Chondrocyte (in vitro differentiated cells): ENCODE data around the gene ANKH. TPM values are rescaled to one million over a fixed set of nuclear protein-coding genes. Genes with fewer than 3 reads are reported as not detected.

ENCODE experiments used
- DNase-seq: peaks from one replicate; pipeline ENCODE4 v3.0.0; 2021; ENCODE audit warnings: mixed read lengths, low spot score
- H3K27ac Mint-ChIP-seq: one replicate; pipeline ENCODE4 v1.8.0; 2021; ENCODE audit warnings: mild to moderate bottlenecking, moderate library complexity, mixed read lengths; ENCODE audit not compliant: unreplicated experiment
- H3K27me3 Mint-ChIP-seq: 2 replicates; pipeline ENCODE4 v1.8.0; 2021; ENCODE audit warnings: low read depth, mixed read lengths
- H3K36me3 Mint-ChIP-seq: 2 replicates; pipeline ENCODE4 v1.8.0; 2021; ENCODE audit warnings: low read depth, mixed read lengths
- H3K4me1 Mint-ChIP-seq: 2 replicates; pipeline ENCODE4 v1.8.0; 2021; ENCODE audit warnings: low read depth, mild to moderate bottlenecking, mixed read lengths
- H3K4me3 Mint-ChIP-seq: one replicate; pipeline ENCODE4 v1.8.0; 2021; ENCODE audit warnings: mild to moderate bottlenecking, moderate library complexity, mixed read lengths; ENCODE audit not compliant: unreplicated experiment
- H3K9me3 Mint-ChIP-seq: 2 replicates; pipeline ENCODE4 v1.8.0; 2021; ENCODE audit warnings: low read depth, mixed read lengths
- total RNA-seq: library from RNA; stranded (reverse); gene quantifications from 3 replicates; pipeline ENCODE4 v1.2.1, GENCODE V29; 2021
- TF ChIP-seq, protein P1 (sequence below): fragments of 200-600 bp; sonication (generic); IDR thresholded peaks from 2 replicates; pipeline ENCODE4 v1.5.0; 2021; ENCODE audit warnings: antibody characterized with exemption, mild to moderate bottlenecking, moderate library complexity

Gene ANKH
- total RNA-seq, 1 donor from 2014 or later = 114 TPM

- H3K36me3 Mint-ChIP-seq = peaks cover 54% of the 10 kb centered on the region
- H3K4me1 Mint-ChIP-seq = no peaks in the 10 kb centered on the region
- TF ChIP-seq, protein P1, sequence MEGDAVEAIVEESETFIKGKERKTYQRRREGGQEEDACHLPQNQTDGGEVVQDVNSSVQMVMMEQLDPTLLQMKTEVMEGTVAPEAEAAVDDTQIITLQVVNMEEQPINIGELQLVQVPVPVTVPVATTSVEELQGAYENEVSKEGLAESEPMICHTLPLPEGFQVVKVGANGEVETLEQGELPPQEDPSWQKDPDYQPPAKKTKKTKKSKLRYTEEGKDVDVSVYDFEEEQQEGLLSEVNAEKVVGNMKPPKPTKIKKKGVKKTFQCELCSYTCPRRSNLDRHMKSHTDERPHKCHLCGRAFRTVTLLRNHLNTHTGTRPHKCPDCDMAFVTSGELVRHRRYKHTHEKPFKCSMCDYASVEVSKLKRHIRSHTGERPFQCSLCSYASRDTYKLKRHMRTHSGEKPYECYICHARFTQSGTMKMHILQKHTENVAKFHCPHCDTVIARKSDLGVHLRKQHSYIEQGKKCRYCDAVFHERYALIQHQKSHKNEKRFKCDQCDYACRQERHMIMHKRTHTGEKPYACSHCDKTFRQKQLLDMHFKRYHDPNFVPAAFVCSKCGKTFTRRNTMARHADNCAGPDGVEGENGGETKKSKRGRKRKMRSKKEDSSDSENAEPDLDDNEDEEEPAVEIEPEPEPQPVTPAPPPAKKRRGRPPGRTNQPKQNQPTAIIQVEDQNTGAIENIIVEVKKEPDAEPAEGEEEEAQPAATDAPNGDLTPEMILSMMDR = no peak
- no peak overlapping the region for H3K4me3 Mint-ChIP-seq
- no peak for DNase-seq
- H3K9me3 Mint-ChIP-seq = no peaks in the 10 kb centered on the region
- H3K27me3 Mint-ChIP-seq = no peaks in the 10 kb centered on the region
- H3K27ac Mint-ChIP-seq = peak overlapping the region; percentile 8
Observed at GRCh38 chr5:14713476-14714390, 157.8 kb downstream of the ANKH start.

DNA sequence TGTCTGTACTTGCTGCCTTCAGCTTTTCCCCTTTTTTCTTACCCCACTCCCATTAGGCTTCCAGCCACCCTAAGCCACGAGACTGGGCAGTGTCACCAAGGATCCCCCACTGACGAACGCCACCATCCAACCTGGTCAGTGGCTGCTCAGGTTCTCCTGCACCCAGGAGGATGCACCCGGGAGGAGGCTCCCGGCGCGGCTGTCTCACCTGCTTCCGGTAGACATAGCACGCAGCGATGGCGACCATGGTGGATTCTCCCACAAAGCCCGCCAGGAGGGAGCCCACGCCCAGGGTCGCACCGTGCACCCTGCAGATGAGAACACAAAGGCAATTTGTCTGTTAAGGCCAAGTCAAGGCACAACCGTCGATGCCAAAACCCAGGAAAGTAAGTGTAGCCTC, 158.9 kb downstream of the ANKH start:
- no peak overlapping the region for H3K4me3 Mint-ChIP-seq
- H3K27me3 Mint-ChIP-seq = no peaks in the 10 kb centered on the region
- H3K36me3 Mint-ChIP-seq = peaks cover 56% of the 10 kb centered on the region
- H3K9me3 Mint-ChIP-seq = no peaks in the 10 kb centered on the region
- DNase-seq = no peak
- no peaks in the 10 kb centered on the region for H3K4me1 Mint-ChIP-seq
- no peak overlapping the region for H3K27ac Mint-ChIP-seq
- TF ChIP-seq, protein P1 = no peak

DNA sequence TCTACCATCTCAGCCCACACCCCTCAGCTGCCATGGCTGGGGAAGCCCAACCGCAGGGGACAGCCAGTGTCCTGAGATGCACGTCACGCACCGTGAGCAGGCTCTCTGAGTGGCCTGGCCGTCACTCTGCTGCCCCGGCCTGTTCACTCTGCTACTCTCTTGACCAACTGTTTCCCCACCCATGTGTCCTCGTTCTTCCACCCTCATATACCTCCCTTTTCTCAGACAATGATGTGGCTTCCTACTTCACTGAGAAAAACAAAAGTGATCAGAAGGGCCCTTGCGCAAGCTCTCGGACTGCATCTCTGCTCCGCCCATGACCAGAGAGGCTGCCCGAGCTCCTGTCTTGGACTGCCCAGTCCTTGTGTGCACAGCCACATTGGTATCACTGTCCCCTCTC, 159.4 kb downstream of the ANKH start:
- TF ChIP-seq, protein P1 = no peak

DNA sequence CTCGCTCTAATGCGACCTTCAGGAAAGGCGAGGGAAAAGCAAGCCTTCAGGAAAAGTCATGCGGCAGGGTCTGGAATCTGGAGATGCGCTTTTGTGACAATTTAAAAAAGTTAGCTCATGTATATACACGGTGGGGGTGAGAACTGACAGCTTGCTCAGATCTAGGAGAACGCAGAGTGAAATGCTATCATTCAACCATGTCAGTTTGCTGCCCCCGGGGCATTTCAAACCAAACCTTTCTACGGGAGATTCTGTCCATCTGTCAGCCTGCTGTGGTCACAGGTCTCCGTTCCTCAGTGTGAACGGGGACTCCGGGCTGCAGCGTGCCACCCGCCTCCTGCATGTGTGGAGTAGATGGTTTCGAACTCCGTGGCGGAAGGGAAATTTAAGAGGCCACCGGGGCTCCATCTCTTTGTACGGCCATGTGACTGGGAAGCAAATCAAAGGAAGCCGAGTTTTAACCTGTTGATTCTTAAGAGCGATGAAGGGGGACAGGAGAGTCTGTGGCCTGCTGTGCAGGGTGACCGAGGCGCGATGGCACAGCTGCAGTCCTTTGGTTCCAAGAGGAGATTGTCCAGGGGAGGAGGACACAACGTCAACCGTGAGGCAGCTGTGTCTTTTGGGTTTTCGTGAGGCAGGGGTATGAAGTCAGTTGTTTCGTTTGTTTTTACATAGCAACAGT, 161.1 kb downstream of the ANKH start:
- Mint-ChIP-seq H3K36me3 (peaks cover 55% of the 10 kb centered on the region), H3K4me3 (no peak overlapping the region), H3K27ac (no peak overlapping the region), H3K9me3 (no peaks in the 10 kb centered on the region), H3K4me1 (peaks cover 11% of the 10 kb centered on the region), H3K27me3 (no peaks in the 10 kb centered on the region)
- TF ChIP-seq, protein P1 = no peak
- DNase-seq = no peak

More for the DNA sequence above, 159.4 kb downstream of the ANKH start:
- H3K4me1 Mint-ChIP-seq = peaks cover under 1% of the 10 kb centered on the region
- no peaks in the 10 kb centered on the region for H3K27me3 Mint-ChIP-seq
- DNase-seq = no peak
- no peak overlapping the region for H3K27ac Mint-ChIP-seq
- H3K36me3 Mint-ChIP-seq = peaks cover 52% of the 10 kb centered on the region
- no peaks in the 10 kb centered on the region for H3K9me3 Mint-ChIP-seq
- no peak overlapping the region for H3K4me3 Mint-ChIP-seq

DNA sequence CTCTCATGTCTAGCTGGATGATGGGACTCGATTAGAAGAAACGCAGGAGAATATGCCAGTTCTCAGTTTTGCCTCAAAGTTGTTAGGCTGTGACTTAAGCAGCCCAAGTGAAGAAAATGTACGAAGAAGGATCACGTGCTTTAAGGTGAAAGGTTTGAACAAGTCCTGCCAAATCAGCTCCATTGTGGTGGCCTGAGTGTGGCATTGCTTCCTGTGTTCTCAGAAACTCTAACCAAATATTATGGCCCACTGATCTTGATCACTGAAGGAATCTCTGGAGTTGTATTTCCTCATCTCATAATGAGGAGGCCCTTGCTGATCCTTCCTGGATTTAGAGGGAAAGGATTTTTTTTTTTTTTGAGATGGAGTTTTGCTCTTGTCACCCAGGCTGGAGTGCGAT, 163.0 kb downstream of the ANKH start:
- TF ChIP-seq, protein P1 = no peak
- no peak overlapping the region for H3K4me3 Mint-ChIP-seq
- H3K4me1 Mint-ChIP-seq = peaks cover 11% of the 10 kb centered on the region
- H3K36me3 Mint-ChIP-seq = peaks cover 47% of the 10 kb centered on the region
- H3K27ac Mint-ChIP-seq = no peak overlapping the region
- H3K9me3 Mint-ChIP-seq = no peaks in the 10 kb centered on the region
- no peak for DNase-seq
- H3K27me3 Mint-ChIP-seq = no peaks in the 10 kb centered on the region
